ENCODE measurements around the gene ME1.

Gene ME1

DNA sequence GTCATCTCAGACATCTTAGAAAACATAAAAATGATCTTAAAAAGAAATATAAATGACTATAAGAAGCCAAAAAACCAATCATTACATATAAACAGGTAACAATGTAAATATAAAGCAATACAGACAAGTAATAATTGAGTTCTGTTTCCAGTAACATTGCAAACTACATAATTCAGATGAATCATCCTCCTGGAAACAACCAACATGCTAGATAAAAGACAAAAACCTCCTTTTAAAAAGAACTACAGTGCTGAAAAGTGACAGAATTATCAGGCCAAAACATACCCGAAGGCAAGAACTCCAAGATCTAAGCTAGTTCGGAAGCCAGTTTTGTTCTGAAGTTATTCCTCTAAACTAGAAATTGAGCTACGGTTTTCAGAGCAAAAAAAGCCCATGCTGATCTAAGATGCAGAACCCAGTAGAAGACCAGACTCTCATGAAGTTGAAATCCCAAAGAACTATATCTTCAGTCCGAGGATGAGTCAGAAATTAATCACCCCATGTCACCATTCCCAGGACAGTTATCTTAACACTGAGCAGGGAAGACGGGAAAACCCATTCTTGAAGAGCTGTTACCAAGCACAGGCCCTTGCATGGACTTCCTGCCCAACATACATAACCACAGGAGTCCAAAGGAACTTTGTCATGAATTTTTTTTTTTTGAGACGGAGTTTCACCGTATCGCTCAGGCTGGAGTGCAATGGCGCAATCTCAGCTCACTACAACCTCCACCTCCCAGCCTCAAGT, 247.6 kb downstream of the ME1 start:
- in situ Hi-C loops (cut with HindIII; ENCODE audit: low sequenced_read_pairs): no loop called here
- DNase-seq (ENCODE audit: low read depth): no peak
- no peak for TF ChIP-seq CTCF (IDR thresholded peaks at IDR 0.05; ENCODE audit: low read depth, low read length, missing control alignments)
- H3K4me3 ChIP-seq (ENCODE audit: low read depth, low read length): no peak overlapping the region

- TF ChIP-seq CTCF (IDR thresholded peaks at IDR 0.05; ENCODE audit: low read depth, low read length, missing control alignments): no peak
- no peak overlapping the region for H3K4me3 ChIP-seq (ENCODE audit: low read depth, low read length)
- in situ Hi-C loops (cut with HindIII; ENCODE audit: low sequenced_read_pairs): no loop called here
- no peak for DNase-seq (ENCODE audit: low read depth)
Observed at GRCh38 chr6:83182114-83182513, 248.7 kb downstream of the ME1 start.

- no peak for DNase-seq (ENCODE audit: low read depth)
- no peak for TF ChIP-seq CTCF (IDR thresholded peaks at IDR 0.05; ENCODE audit: low read depth, low read length, missing control alignments)
- in situ Hi-C loops (cut with HindIII; ENCODE audit: low sequenced_read_pairs): no loop called here
- H3K4me3 ChIP-seq (ENCODE audit: low read depth, low read length): no peak overlapping the region
Observed at GRCh38 chr6:83180426-83180950, 250.4 kb downstream of the ME1 start.

GRCh38 chr6:83176246-83176645, 254.6 kb downstream of the ME1 start:
- H3K4me3 ChIP-seq (ENCODE audit: low read depth, low read length): no peak overlapping the region
- in situ Hi-C loops (cut with HindIII; ENCODE audit: low sequenced_read_pairs): no loop called here
- TF ChIP-seq CTCF (IDR thresholded peaks at IDR 0.05; ENCODE audit: low read depth, low read length, missing control alignments): no peak
- DNase-seq (ENCODE audit: low read depth): no peak

DNA sequence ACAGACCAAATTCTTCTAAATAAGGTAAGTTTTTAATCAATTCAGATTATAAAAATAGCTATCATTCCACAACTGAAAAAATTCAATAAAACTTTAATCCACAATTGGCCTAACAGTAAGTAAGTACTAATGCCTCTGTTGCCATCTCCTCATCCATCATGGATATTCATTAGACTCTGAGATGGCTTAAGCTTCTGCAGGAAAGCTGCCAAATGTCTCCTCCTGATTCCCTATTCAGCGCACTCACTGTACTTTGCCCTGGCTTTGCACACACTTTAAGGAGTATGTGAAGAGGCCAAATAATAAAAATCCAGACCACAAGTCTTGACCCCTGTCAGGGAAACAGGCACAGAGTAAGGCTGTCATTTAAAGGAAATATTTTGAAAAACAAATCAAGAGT, 261.3 kb downstream of the ME1 start:
- in situ Hi-C loops (cut with HindIII; ENCODE audit: low sequenced_read_pairs): loop anchor here (5.0 kb wide), 1 partner anchor 37 kb away; no protein-coding TSS in a partner anchor
- H3K4me3 ChIP-seq (ENCODE audit: low read depth, low read length): no peak overlapping the region
- no peak for TF ChIP-seq CTCF (IDR thresholded peaks at IDR 0.05; ENCODE audit: low read depth, low read length, missing control alignments)
- no peak for DNase-seq (ENCODE audit: low read depth)

DNA sequence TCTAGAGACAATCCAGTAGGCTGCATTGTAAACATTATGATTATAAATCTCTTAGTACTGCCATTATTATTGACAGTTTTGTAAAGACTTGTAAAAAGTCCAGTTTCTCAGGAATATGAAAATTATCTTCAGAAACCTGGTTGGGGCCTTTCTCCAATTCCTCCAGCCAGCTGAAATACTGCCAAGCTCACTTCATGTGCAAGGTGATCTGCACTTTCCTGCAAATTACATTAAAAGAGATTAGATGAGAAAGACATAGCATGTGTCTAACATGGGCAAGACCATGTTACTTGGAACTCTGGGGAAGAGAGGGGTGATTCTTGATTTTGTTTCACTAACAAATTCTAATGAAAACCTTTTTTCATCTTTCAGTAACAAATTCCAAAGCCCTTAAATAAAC, 261.7 kb downstream of the ME1 start:
- in situ Hi-C loops (cut with HindIII; ENCODE audit: low sequenced_read_pairs): loop anchor here (5.0 kb wide), 1 partner anchor 37 kb away; no protein-coding TSS in a partner anchor
- no peak overlapping the region for H3K4me3 ChIP-seq (ENCODE audit: low read depth, low read length)
- no peak for DNase-seq (ENCODE audit: low read depth)
- TF ChIP-seq CTCF (IDR thresholded peaks at IDR 0.05; ENCODE audit: low read depth, low read length, missing control alignments): no peak
